OCI-LY3 (cell line): ENCODE results near the gene FSIP1.

ENCODE experiments used
- H2AFZ ChIP-seq: fragments of 200-600, 300-600 bp; shearing (Covaris generic); 2 replicates; pipeline ENCODE4 v1.6.0; 2014; ENCODE audit warnings: antibody characterized with exemption, low read depth, low read length
- H3K27ac ChIP-seq: fragments of 200-600, 300-600 bp; sonication (generic); 2 replicates; pipeline ENCODE4 v1.5.1; 2014; ENCODE audit warnings: mild to moderate bottlenecking, low read length, moderate library complexity, mixed read lengths
- H3K27me3 ChIP-seq: fragments of 200-600, 300-600 bp; sonication (generic); 2 replicates; pipeline ENCODE4 v1.6.1; 2014; ENCODE audit warnings: low read depth, low read length, mixed read lengths
- H3K36me3 ChIP-seq: fragments of 200-600, 300-600 bp; sonication (generic); replicated peaks from 2 replicates; pipeline ENCODE3; 2014; ENCODE audit warnings: low read depth, low read length, mixed read lengths
- H3K4me1 ChIP-seq: fragments of 300-600, 200-600 bp; sonication (generic); 2 replicates; pipeline ENCODE4 v1.6.1; 2014; ENCODE audit warnings: low read length, mixed read lengths
- H3K4me2 ChIP-seq: fragments of 200-600, 300-600 bp; sonication (generic); 2 replicates; pipeline ENCODE4 v1.6.1; 2014; ENCODE audit warnings: low read length, mixed read lengths
- H3K4me3 ChIP-seq: fragments of 300-600, 200-600 bp; sonication (generic); 2 replicates; pipeline ENCODE4 v1.5.1; 2014; ENCODE audit warnings: antibody characterized with exemption, mild to moderate bottlenecking, low read length, moderate library complexity
- H3K79me2 ChIP-seq: fragments of 300-600, 200-600 bp; shearing (Covaris generic); 2 replicates; pipeline ENCODE4 v1.6.1; 2014; ENCODE audit warnings: mild to moderate bottlenecking, low read length, mixed read lengths
- H3K9ac ChIP-seq: fragments of 300-600, 200-600 bp; shearing (Covaris generic); 2 replicates; pipeline ENCODE4 v1.6.0; 2014; ENCODE audit warnings: mild to moderate bottlenecking, low read length, moderate library complexity
- H3K9me3 ChIP-seq: fragments of 200-600, 300-600 bp; shearing (Covaris generic); 2 replicates; pipeline ENCODE4 v1.6.1; 2014; ENCODE audit warnings: low read length, mixed read lengths; ENCODE audit not compliant: insufficient read depth
- H4K20me1 ChIP-seq: fragments of 200-600, 300-600 bp; sonication (generic); 2 replicates; pipeline ENCODE4 v1.6.1; 2016; ENCODE audit warnings: low read length, mixed read lengths; ENCODE audit not compliant: insufficient read depth
- CTCF ChIP-seq: fragments of 200-600, 300-600 bp; sonication (generic); IDR thresholded peaks from 2 replicates; pipeline ENCODE4 v1.5.1; 2014; ENCODE audit warnings: antibody characterized with exemption, low read length, low read depth
- EZH2phosphoT487 ChIP-seq: fragments of 200-600 bp; shearing (Covaris generic); IDR thresholded peaks from 2 replicates; pipeline ENCODE4 v1.6.1; 2018; ENCODE audit warnings: antibody characterized with exemption, mixed run types, low read depth

FSIP1 gene

GRCh38 chr15:39594446-39595337 lies 187.9 kb downstream of the FSIP1 start:
- H4K20me1 ChIP-seq = no peaks in the 10 kb centered on the region
- no peaks in the 10 kb centered on the region for H3K27me3 ChIP-seq
- no peaks in the 10 kb centered on the region for H3K79me2 ChIP-seq
- H3K9me3 ChIP-seq = no peaks in the 10 kb centered on the region
- no peaks in the 10 kb centered on the region for H3K36me3 ChIP-seq
- H3K9ac ChIP-seq = peak overlapping the region; percentile 56
- TF ChIP-seq EZH2phosphoT487 (no peak), CTCF (no peak)
- H3K27ac ChIP-seq = no peak overlapping the region
- peak overlapping the region; percentile 91 for H2AFZ ChIP-seq
- peak overlapping the region; percentile 87 for H3K4me2 ChIP-seq
- peak overlapping the region; percentile 70 for H3K4me3 ChIP-seq
- peaks cover 8% of the 10 kb centered on the region for H3K4me1 ChIP-seq

- Histone ChIP-seq H4K20me1 (no peaks in the 10 kb centered on the region), H3K4me3 (peak overlapping the region; percentile 70), H3K36me3 (no peaks in the 10 kb centered on the region), H3K9me3 (no peaks in the 10 kb centered on the region), H2AFZ (peak overlapping the region; percentile 91), H3K27ac (no peak overlapping the region), H3K9ac (peak overlapping the region; percentile 56), H3K4me2 (peak overlapping the region; percentile 87), H3K79me2 (no peaks in the 10 kb centered on the region), H3K4me1 (peaks cover 8% of the 10 kb centered on the region), H3K27me3 (no peaks in the 10 kb centered on the region)
- TF ChIP-seq CTCF (peak; percentile 89), EZH2phosphoT487 (no peak)
Measured at GRCh38 chr15:39593656-39594445, 188.8 kb downstream of the FSIP1 start.

GRCh38 chr15:39593071-39593655 lies 189.5 kb downstream of the FSIP1 start:
- Histone ChIP-seq H4K20me1 (no peaks in the 10 kb centered on the region), H3K36me3 (no peaks in the 10 kb centered on the region), H3K4me3 (no peak overlapping the region), H2AFZ (no peak overlapping the region), H3K79me2 (no peaks in the 10 kb centered on the region), H3K27me3 (no peaks in the 10 kb centered on the region), H3K4me1 (peaks cover 8% of the 10 kb centered on the region), H3K4me2 (no peak overlapping the region), H3K9me3 (no peaks in the 10 kb centered on the region), H3K9ac (no peak overlapping the region), H3K27ac (no peak overlapping the region)
- no peak for TF ChIP-seq EZH2phosphoT487
- no peak for TF ChIP-seq CTCF

- Histone ChIP-seq H3K4me2 (no peak overlapping the region), H3K4me1 (peaks cover 8% of the 10 kb centered on the region), H2AFZ (no peak overlapping the region), H3K9ac (no peak overlapping the region), H3K27me3 (no peaks in the 10 kb centered on the region), H3K9me3 (no peaks in the 10 kb centered on the region), H3K79me2 (no peaks in the 10 kb centered on the region), H3K36me3 (no peaks in the 10 kb centered on the region), H3K27ac (no peak overlapping the region), H4K20me1 (no peaks in the 10 kb centered on the region), H3K4me3 (no peak overlapping the region)
- TF ChIP-seq EZH2phosphoT487 = no peak
- TF ChIP-seq CTCF = no peak
Measured at GRCh38 chr15:39592500-39592899, 190.1 kb downstream of the FSIP1 start.
